SK-N-MC (cell line): ENCODE results near the gene PTPRF.

Source experiments
- EZH2 ChIP-seq: fragments of 200-600 bp; sonication (generic); IDR thresholded peaks from one replicate; pipeline ENCODE4 v1.6.1; 2017; ENCODE audit warnings: antibody characterized with exemption
- FOXP2 ChIP-seq: optimal IDR thresholded peaks from 2 replicates; pipeline ENCODE3; 2011; ENCODE audit warnings: mild to moderate bottlenecking, moderate library complexity; ENCODE audit not compliant: insufficient read depth; ENCODE audit errors: extremely low read length, control extremely low read depth
- POLR2AphosphoS5 ChIP-seq: IDR thresholded peaks from 2 replicates; pipeline ENCODE4 v1.6.1; 2012; ENCODE audit warnings: mild to moderate bottlenecking, low read depth, low read length, borderline replicate concordance

GRCh38 chr1:43645461-43645860, 114.8 kb downstream of the PTPRF start:
- TF ChIP-seq EZH2 (no peak), POLR2AphosphoS5 (no peak), FOXP2 (no peak)
